ENCODE results near the gene LPCAT4. TPM values are rescaled to one million over a fixed set of nuclear protein-coding genes. Genes with fewer than 3 reads are reported as not detected.

The LPCAT4 gene
- total RNA-seq, 2 donors from 2014 or later: 73.8 to 95.0 TPM

- Mint-ChIP-seq H3K4me1 (peaks cover 12% of the 10 kb centered on the region), H3K27ac (no peak overlapping the region), H3K36me3 (ENCODE audit: low read depth) (no peaks in the 10 kb centered on the region), H3K4me3 (no peak overlapping the region), H3K9me3 (no peaks in the 10 kb centered on the region), H3K27me3 (no peaks in the 10 kb centered on the region)
- no peak for ATAC-seq (replicated peaks)
Observed at GRCh38 chr15:34370643-34371042, 3.6 kb upstream of the LPCAT4 start.

GRCh38 chr15:34370129-34370528 lies 3.1 kb upstream of the LPCAT4 start:
- Mint-ChIP-seq H3K27ac (no peak overlapping the region), H3K4me3 (peak overlapping the region; percentile 35)
- ATAC-seq (replicated peaks): no peak

GRCh38 chr15:34366271-34367065 lies 528 bp downstream of the LPCAT4 start:
- peak overlapping the region; percentile 86 for H3K27ac Mint-ChIP-seq
- H3K9me3 Mint-ChIP-seq: no peaks in the 10 kb centered on the region
- H3K27me3 Mint-ChIP-seq: no peaks in the 10 kb centered on the region
- peaks cover 29% of the 10 kb centered on the region for H3K4me1 Mint-ChIP-seq
- H3K36me3 Mint-ChIP-seq (ENCODE audit: low read depth): peaks cover 35% of the 10 kb centered on the region
- ATAC-seq (replicated peaks): peak; percentile 20
- H3K4me3 Mint-ChIP-seq: peak overlapping the region; percentile 96

More at GRCh38 chr15:34370129-34370528, 3.1 kb upstream of the LPCAT4 start:
- Mint-ChIP-seq H3K9me3 (no peaks in the 10 kb centered on the region), H3K36me3 (ENCODE audit: low read depth) (no peaks in the 10 kb centered on the region), H3K4me1 (peaks cover 16% of the 10 kb centered on the region), H3K27me3 (no peaks in the 10 kb centered on the region)

GRCh38 chr15:34365836-34366235 lies 1.2 kb downstream of the LPCAT4 start:
- Mint-ChIP-seq H3K9me3 (no peaks in the 10 kb centered on the region), H3K27ac (peak overlapping the region; percentile 86), H3K4me3 (peak overlapping the region; percentile 96), H3K36me3 (ENCODE audit: low read depth) (peaks cover 41% of the 10 kb centered on the region), H3K27me3 (no peaks in the 10 kb centered on the region), H3K4me1 (peaks cover 29% of the 10 kb centered on the region)
- no peak for ATAC-seq (replicated peaks)

- Mint-ChIP-seq H3K4me1 (peaks cover 29% of the 10 kb centered on the region), H3K27ac (peak overlapping the region; percentile 86), H3K4me3 (peak overlapping the region; percentile 96), H3K9me3 (no peaks in the 10 kb centered on the region), H3K36me3 (ENCODE audit: low read depth) (peaks cover 47% of the 10 kb centered on the region), H3K27me3 (no peaks in the 10 kb centered on the region)
- peak; percentile 36 for ATAC-seq (replicated peaks)
Observed at GRCh38 chr15:34365091-34365825, 1.7 kb downstream of the LPCAT4 start.

- Mint-ChIP-seq H3K27ac (no peak overlapping the region), H3K36me3 (ENCODE audit: low read depth) (peaks cover 59% of the 10 kb centered on the region), H3K9me3 (no peaks in the 10 kb centered on the region), H3K27me3 (no peaks in the 10 kb centered on the region), H3K4me1 (peaks cover 22% of the 10 kb centered on the region), H3K4me3 (no peak overlapping the region)
- ATAC-seq (replicated peaks): no peak
Observed at GRCh38 chr15:34364041-34364440, 3.0 kb downstream of the LPCAT4 start.

GRCh38 chr15:34362047-34362773 lies 4.8 kb downstream of the LPCAT4 start:
- Mint-ChIP-seq H3K36me3 (ENCODE audit: low read depth) (peaks cover 77% of the 10 kb centered on the region), H3K4me1 (peaks cover 22% of the 10 kb centered on the region), H3K9me3 (no peaks in the 10 kb centered on the region), H3K4me3 (no peak overlapping the region), H3K27ac (peak overlapping the region; percentile 77), H3K27me3 (no peaks in the 10 kb centered on the region)
- no peak for ATAC-seq (replicated peaks)

GRCh38 chr15:34361278-34361677 lies 5.7 kb downstream of the LPCAT4 start:
- ATAC-seq (replicated peaks): no peak
- H3K4me1 Mint-ChIP-seq: peaks cover 22% of the 10 kb centered on the region
- peaks cover 86% of the 10 kb centered on the region for H3K36me3 Mint-ChIP-seq (ENCODE audit: low read depth)
- no peaks in the 10 kb centered on the region for H3K27me3 Mint-ChIP-seq
- no peak overlapping the region for H3K4me3 Mint-ChIP-seq
- peak overlapping the region; percentile 32 for H3K27ac Mint-ChIP-seq
- H3K9me3 Mint-ChIP-seq: no peaks in the 10 kb centered on the region

GRCh38 chr15:34360298-34360697 lies 6.7 kb downstream of the LPCAT4 start:
- Mint-ChIP-seq H3K36me3 (ENCODE audit: low read depth) (peaks cover 91% of the 10 kb centered on the region), H3K4me1 (peaks cover 18% of the 10 kb centered on the region), H3K4me3 (no peak overlapping the region), H3K27ac (no peak overlapping the region), H3K9me3 (no peaks in the 10 kb centered on the region), H3K27me3 (no peaks in the 10 kb centered on the region)
- no peak for ATAC-seq (replicated peaks)

GRCh38 chr15:34359416-34359815 lies 7.6 kb downstream of the LPCAT4 start:
- Mint-ChIP-seq H3K9me3 (no peaks in the 10 kb centered on the region), H3K36me3 (ENCODE audit: low read depth) (peaks cover 85% of the 10 kb centered on the region), H3K4me1 (peaks cover 12% of the 10 kb centered on the region), H3K4me3 (no peak overlapping the region), H3K27ac (no peak overlapping the region), H3K27me3 (no peaks in the 10 kb centered on the region)
- no peak for ATAC-seq (replicated peaks)

GRCh38 chr15:34358948-34359347 lies 8.0 kb downstream of the LPCAT4 start:
- no peak for ATAC-seq (replicated peaks)
- Mint-ChIP-seq H3K36me3 (ENCODE audit: low read depth) (peaks cover 81% of the 10 kb centered on the region), H3K9me3 (no peaks in the 10 kb centered on the region), H3K27me3 (no peaks in the 10 kb centered on the region), H3K4me3 (no peak overlapping the region), H3K27ac (no peak overlapping the region), H3K4me1 (peaks cover 12% of the 10 kb centered on the region)

GRCh38 chr15:34358367-34358766 lies 8.6 kb downstream of the LPCAT4 start:
- no peaks in the 10 kb centered on the region for H3K27me3 Mint-ChIP-seq
- H3K4me3 Mint-ChIP-seq: no peak overlapping the region
- peaks cover 12% of the 10 kb centered on the region for H3K4me1 Mint-ChIP-seq
- no peak for ATAC-seq (replicated peaks)
- no peaks in the 10 kb centered on the region for H3K9me3 Mint-ChIP-seq
- H3K27ac Mint-ChIP-seq: no peak overlapping the region
- peaks cover 75% of the 10 kb centered on the region for H3K36me3 Mint-ChIP-seq (ENCODE audit: low read depth)

GRCh38 chr15:34357653-34358052 lies 9.3 kb downstream of the LPCAT4 start:
- Mint-ChIP-seq H3K27ac (no peak overlapping the region), H3K4me3 (no peak overlapping the region), H3K36me3 (ENCODE audit: low read depth) (peaks cover 68% of the 10 kb centered on the region), H3K9me3 (no peaks in the 10 kb centered on the region), H3K27me3 (no peaks in the 10 kb centered on the region), H3K4me1 (peaks cover 7% of the 10 kb centered on the region)
- ATAC-seq (replicated peaks): no peak

GRCh38 chr15:34355241-34355640 lies 11.8 kb downstream of the LPCAT4 start:
- Mint-ChIP-seq H3K4me3 (no peak overlapping the region), H3K9me3 (no peaks in the 10 kb centered on the region), H3K27ac (no peak overlapping the region), H3K27me3 (no peaks in the 10 kb centered on the region), H3K36me3 (ENCODE audit: low read depth) (peaks cover 44% of the 10 kb centered on the region), H3K4me1 (peaks cover 3% of the 10 kb centered on the region)
- no peak for ATAC-seq (replicated peaks)

Data from activated T-helper 17 cell treated with anti-CD3 and anti-CD28 coated beads, Interleukin-2, amount 50 U/mL, for 72 hours (primary cell).